ENCODE measurements around the gene AK8. TPM values are rescaled to one million over a fixed set of nuclear protein-coding genes. Genes with fewer than 3 reads are reported as not detected.
A peak's percentile ranks its signal among the peaks of the same experiment; 100 is the strongest.

The AK8 gene
- total RNA-seq, 2 donors from 2014 or later = 0.67 TPM; not detected in 1

- no peak for ATAC-seq
- DNase-seq = no peak
- intact Hi-C loops (cut with DNase I, micrococcal nuclease) = no loop called here
These were observed 13.4 kb downstream of the AK8 start for GRCh38 chr9:132864691-132865090.

- ATAC-seq (no peak), DNase-seq (no peak)
- intact Hi-C loops (cut with DNase I, micrococcal nuclease) = no loop called here
These were observed 13.8 kb downstream of the AK8 start for GRCh38 chr9:132864277-132864676.

- DNase-seq (no peak), ATAC-seq (no peak)
- intact Hi-C loops (cut with DNase I, micrococcal nuclease) = no loop called here
These were observed 15.0 kb downstream of the AK8 start for GRCh38 chr9:132863096-132863495.

GRCh38 chr9:132862533-132862932 lies 15.6 kb downstream of the AK8 start:
- DNase-seq (no peak), ATAC-seq (no peak)
- intact Hi-C loops (cut with DNase I, micrococcal nuclease) = no loop called here

GRCh38 chr9:132861666-132862065 lies 16.4 kb downstream of the AK8 start:
- no peak for DNase-seq
- ATAC-seq = no peak
- intact Hi-C loops (cut with DNase I, micrococcal nuclease) = no loop called here

- intact Hi-C loops (cut with DNase I, micrococcal nuclease) = no loop called here
- no peak for DNase-seq
- no peak for ATAC-seq
These were observed 19.3 kb downstream of the AK8 start for GRCh38 chr9:132858751-132859150.

GRCh38 chr9:132857616-132858342 lies 20.3 kb downstream of the AK8 start:
- intact Hi-C loops (cut with DNase I, micrococcal nuclease) = no loop called here

GRCh38 chr9:132857031-132857430 lies 21.1 kb downstream of the AK8 start:
- DNase-seq = peak; percentile 18 to 42

More at GRCh38 chr9:132857616-132858342, 20.3 kb downstream of the AK8 start:
- DNase-seq = no peak
- ATAC-seq = no peak

GRCh38 chr9:132855904-132856303 lies 22.2 kb downstream of the AK8 start:
- DNase-seq (no peak), ATAC-seq (no peak)
- intact Hi-C loops (cut with DNase I, micrococcal nuclease) = no loop called here

More at GRCh38 chr9:132857031-132857430, 21.1 kb downstream of the AK8 start:
- no peak for ATAC-seq
- intact Hi-C loops (cut with DNase I, micrococcal nuclease) = no loop called here

GRCh38 chr9:132854832-132855231 lies 23.3 kb downstream of the AK8 start:
- ATAC-seq (no peak), DNase-seq (no peak)
- intact Hi-C loops (cut with DNase I, micrococcal nuclease) = no loop called here

- intact Hi-C loops (cut with DNase I, micrococcal nuclease) = no loop called here
- no peak for ATAC-seq
- no peak for DNase-seq
These were observed 24.6 kb downstream of the AK8 start for GRCh38 chr9:132853482-132853881.

- peak; percentile 87 for ATAC-seq
- intact Hi-C loops (cut with DNase I, micrococcal nuclease) = no loop called here
These were observed 28.8 kb downstream of the AK8 start for GRCh38 chr9:132849185-132849706.

GRCh38 chr9:132846918-132847515 lies 31.1 kb downstream of the AK8 start:
- DNase-seq (no peak), ATAC-seq (no peak)
- intact Hi-C loops (cut with DNase I, micrococcal nuclease) = no loop called here

More at GRCh38 chr9:132849185-132849706, 28.8 kb downstream of the AK8 start:
- peak; percentile 44 to 59 for DNase-seq

- ATAC-seq (no peak), DNase-seq (no peak)
- intact Hi-C loops (cut with DNase I, micrococcal nuclease) = no loop called here
These were observed 31.8 kb downstream of the AK8 start for GRCh38 chr9:132846109-132846917.

- DNase-seq (no peak), ATAC-seq (no peak)
- intact Hi-C loops (cut with DNase I, micrococcal nuclease) = no loop called here
These were observed 35.7 kb downstream of the AK8 start for GRCh38 chr9:132842124-132843044.

GRCh38 chr9:132840980-132841379 lies 37.1 kb downstream of the AK8 start:
- intact Hi-C loops (cut with DNase I, micrococcal nuclease) = no loop called here
- ATAC-seq (no peak), DNase-seq (no peak)

GRCh38 chr9:132838291-132838690 lies 39.8 kb downstream of the AK8 start:
- intact Hi-C loops (cut with DNase I, micrococcal nuclease) = no loop called here
- ATAC-seq (no peak), DNase-seq (no peak)

GRCh38 chr9:132837501-132838286 lies 40.4 kb downstream of the AK8 start:
- intact Hi-C loops (cut with DNase I, micrococcal nuclease) = no loop called here
- ATAC-seq (no peak), DNase-seq (no peak)
